Chondrocyte (in vitro differentiated cells): ENCODE results near the gene HLA-DPB1. TPM values are rescaled to one million over a fixed set of nuclear protein-coding genes. Genes with fewer than 3 reads are reported as not detected.

Source experiments
- DNase-seq: peaks from one replicate; pipeline ENCODE4 v3.0.0; 2021; ENCODE audit warnings: mixed read lengths, low spot score
- H3K27ac Mint-ChIP-seq: one replicate; pipeline ENCODE4 v1.8.0; 2021; ENCODE audit warnings: mild to moderate bottlenecking, moderate library complexity, mixed read lengths; ENCODE audit not compliant: unreplicated experiment
- H3K27me3 Mint-ChIP-seq: 2 replicates; pipeline ENCODE4 v1.8.0; 2021; ENCODE audit warnings: low read depth, mixed read lengths
- H3K36me3 Mint-ChIP-seq: 2 replicates; pipeline ENCODE4 v1.8.0; 2021; ENCODE audit warnings: low read depth, mixed read lengths
- H3K4me1 Mint-ChIP-seq: 2 replicates; pipeline ENCODE4 v1.8.0; 2021; ENCODE audit warnings: low read depth, mild to moderate bottlenecking, mixed read lengths
- H3K4me3 Mint-ChIP-seq: one replicate; pipeline ENCODE4 v1.8.0; 2021; ENCODE audit warnings: mild to moderate bottlenecking, moderate library complexity, mixed read lengths; ENCODE audit not compliant: unreplicated experiment
- H3K9me3 Mint-ChIP-seq: 2 replicates; pipeline ENCODE4 v1.8.0; 2021; ENCODE audit warnings: low read depth, mixed read lengths
- total RNA-seq: library from RNA; stranded (reverse); gene quantifications from 3 replicates; pipeline ENCODE4 v1.2.1, GENCODE V29; 2021
- TF ChIP-seq, protein P1 (sequence below): fragments of 200-600 bp; sonication (generic); IDR thresholded peaks from 2 replicates; pipeline ENCODE4 v1.5.0; 2021; ENCODE audit warnings: antibody characterized with exemption, mild to moderate bottlenecking, moderate library complexity

The HLA-DPB1 gene
- total RNA-seq, 1 donor from 2014 or later, result 2.9 TPM

GRCh38 chr6:33112148-33112547 is 36.4 kb downstream of the HLA-DPB1 start:
- Mint-ChIP-seq H3K36me3 (no peaks in the 10 kb centered on the region), H3K9me3 (no peaks in the 10 kb centered on the region), H3K4me3 (no peak overlapping the region), H3K4me1 (peaks cover 8% of the 10 kb centered on the region), H3K27me3 (peaks cover 86% of the 10 kb centered on the region), H3K27ac (no peak overlapping the region)
- TF ChIP-seq, protein P1, sequence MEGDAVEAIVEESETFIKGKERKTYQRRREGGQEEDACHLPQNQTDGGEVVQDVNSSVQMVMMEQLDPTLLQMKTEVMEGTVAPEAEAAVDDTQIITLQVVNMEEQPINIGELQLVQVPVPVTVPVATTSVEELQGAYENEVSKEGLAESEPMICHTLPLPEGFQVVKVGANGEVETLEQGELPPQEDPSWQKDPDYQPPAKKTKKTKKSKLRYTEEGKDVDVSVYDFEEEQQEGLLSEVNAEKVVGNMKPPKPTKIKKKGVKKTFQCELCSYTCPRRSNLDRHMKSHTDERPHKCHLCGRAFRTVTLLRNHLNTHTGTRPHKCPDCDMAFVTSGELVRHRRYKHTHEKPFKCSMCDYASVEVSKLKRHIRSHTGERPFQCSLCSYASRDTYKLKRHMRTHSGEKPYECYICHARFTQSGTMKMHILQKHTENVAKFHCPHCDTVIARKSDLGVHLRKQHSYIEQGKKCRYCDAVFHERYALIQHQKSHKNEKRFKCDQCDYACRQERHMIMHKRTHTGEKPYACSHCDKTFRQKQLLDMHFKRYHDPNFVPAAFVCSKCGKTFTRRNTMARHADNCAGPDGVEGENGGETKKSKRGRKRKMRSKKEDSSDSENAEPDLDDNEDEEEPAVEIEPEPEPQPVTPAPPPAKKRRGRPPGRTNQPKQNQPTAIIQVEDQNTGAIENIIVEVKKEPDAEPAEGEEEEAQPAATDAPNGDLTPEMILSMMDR, result no peak
- no peak for DNase-seq

DNA sequence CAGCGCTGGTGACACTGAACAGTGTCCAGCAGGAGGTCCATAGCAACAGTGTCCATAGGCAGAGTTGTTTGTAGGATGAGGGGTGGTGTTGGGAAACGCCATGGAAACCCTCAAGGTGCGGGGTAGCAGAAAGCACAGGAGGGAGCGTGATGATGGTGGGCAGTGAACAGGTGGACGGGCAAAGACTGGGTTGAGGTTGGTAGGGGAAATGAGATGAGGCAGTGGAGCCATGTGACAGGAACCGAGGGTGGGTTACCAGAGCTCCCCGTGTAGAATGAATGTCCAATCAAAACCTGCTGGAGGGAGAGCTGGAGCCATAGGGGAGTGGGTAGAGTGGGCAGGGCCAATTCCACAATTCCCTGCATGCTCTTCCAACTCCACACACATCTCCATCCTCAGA is 38.0 kb downstream of the HLA-DPB1 start:
- peaks cover 88% of the 10 kb centered on the region for H3K27me3 Mint-ChIP-seq
- peaks cover 14% of the 10 kb centered on the region for H3K4me1 Mint-ChIP-seq
- H3K27ac Mint-ChIP-seq, result no peak overlapping the region
- no peaks in the 10 kb centered on the region for H3K36me3 Mint-ChIP-seq
- TF ChIP-seq, protein P1, result no peak
- DNase-seq, result no peak
- no peaks in the 10 kb centered on the region for H3K9me3 Mint-ChIP-seq
- no peak overlapping the region for H3K4me3 Mint-ChIP-seq

DNA sequence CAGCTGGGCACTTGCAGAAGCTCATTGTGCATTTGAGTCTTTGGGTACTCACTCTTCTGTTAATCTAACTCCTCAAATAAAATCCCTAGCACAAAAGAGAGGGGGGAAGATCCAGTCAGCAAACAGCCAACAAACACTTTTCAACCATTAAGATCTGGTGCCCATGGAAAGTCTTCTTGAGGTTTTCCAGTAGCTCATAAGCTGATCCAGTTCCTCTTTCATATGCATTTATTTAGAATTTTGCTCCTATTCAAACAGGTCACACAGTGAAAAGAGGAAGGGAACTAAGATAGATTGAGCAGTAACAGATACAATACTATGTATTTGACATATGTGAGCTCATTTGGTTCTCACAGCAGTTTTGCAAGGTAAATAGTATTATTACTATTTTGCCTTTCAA is 38.6 kb downstream of the HLA-DPB1 start:
- H3K9me3 Mint-ChIP-seq, result no peaks in the 10 kb centered on the region
- H3K4me1 Mint-ChIP-seq, result peaks cover 14% of the 10 kb centered on the region
- TF ChIP-seq, protein P1, result no peak
- no peak for DNase-seq
- no peak overlapping the region for H3K27ac Mint-ChIP-seq
- H3K4me3 Mint-ChIP-seq, result no peak overlapping the region
- H3K27me3 Mint-ChIP-seq, result peaks cover 89% of the 10 kb centered on the region
- no peaks in the 10 kb centered on the region for H3K36me3 Mint-ChIP-seq

DNA sequence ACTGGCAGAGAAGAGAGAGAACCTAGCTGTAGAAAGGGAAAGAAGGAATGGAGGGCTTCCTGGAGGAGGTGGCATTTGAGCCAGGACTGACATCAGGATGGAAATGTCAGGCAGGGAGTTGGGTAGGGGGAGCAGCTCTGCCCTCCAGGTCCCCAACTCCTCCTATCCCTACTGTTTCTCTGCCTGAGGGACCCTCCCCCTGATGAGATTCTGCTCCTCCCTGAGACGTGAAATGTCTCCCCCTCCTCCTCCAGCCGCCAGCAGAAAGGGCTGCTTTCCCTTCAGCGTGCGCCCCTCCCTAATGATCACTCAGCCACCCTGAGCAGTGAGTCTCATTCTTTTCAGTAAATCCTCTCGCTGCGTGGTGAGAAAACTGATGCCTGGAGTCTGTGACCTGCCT is 40.6 kb downstream of the HLA-DPB1 start:
- Mint-ChIP-seq H3K4me1 (peaks cover 14% of the 10 kb centered on the region), H3K27me3 (peaks cover 88% of the 10 kb centered on the region)

DNA sequence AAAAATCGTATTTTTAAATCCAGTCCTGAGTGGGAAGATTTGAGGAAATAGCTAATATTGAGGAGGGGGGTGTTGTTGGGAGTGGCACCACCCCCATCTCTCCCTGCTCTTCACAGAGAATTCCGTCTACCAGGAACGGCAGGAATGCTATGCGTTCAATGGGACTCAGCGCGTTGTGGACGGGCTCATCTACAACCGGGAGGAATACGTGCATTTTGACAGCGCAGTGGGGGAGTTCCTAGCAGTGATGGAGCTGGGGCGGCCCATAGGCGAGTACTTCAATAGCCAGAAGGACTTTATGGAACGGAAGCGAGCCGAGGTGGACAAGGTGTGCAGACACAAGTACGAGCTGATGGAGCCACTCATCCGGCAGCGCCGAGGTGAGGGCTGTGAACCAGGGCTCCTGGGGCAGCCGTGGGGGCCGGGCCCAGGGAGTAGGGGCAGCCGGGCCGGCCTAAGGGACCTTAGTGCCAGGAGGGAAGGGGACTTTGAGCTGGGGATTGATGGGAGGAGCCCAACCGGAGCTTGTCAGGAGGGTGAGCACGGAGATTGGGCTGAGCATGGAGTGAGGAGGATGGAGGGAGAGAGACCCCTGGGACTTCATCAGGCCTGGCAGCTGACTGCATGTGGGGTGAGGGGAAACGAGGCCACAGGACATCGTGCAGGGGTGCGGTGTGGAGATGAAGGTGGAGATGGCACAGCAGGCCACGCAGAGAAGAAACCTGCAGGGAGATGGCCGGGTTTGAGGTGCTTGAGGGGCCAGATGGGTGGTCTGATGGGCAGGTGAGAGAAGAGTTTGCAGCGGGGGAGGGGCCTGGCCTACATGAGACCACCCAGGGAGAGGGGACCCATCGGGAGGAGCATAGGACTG is 41.3 kb downstream of the HLA-DPB1 start:
- Mint-ChIP-seq H3K36me3 (no peaks in the 10 kb centered on the region), H3K4me1 (peaks cover 14% of the 10 kb centered on the region), H3K9me3 (no peaks in the 10 kb centered on the region), H3K4me3 (peak overlapping the region; percentile 42), H3K27me3 (peaks cover 88% of the 10 kb centered on the region), H3K27ac (no peak overlapping the region)
- TF ChIP-seq, protein P1, result no peak
- DNase-seq, result no peak

More for the DNA sequence above, 40.6 kb downstream of the HLA-DPB1 start:
- TF ChIP-seq, protein P1, result no peak
- no peak for DNase-seq
- H3K4me3 Mint-ChIP-seq, result peak overlapping the region; percentile 42
- H3K27ac Mint-ChIP-seq, result no peak overlapping the region
- no peaks in the 10 kb centered on the region for H3K36me3 Mint-ChIP-seq
- no peaks in the 10 kb centered on the region for H3K9me3 Mint-ChIP-seq
